Fibroblast of upper back skin (primary cell): ENCODE measurements around the gene OR4X2.
"Not testable (repeated sequence)": the region's sequence is repeated elsewhere in the genome, so short reads cannot be mapped to it uniquely, and the experiment has no call there.

Experiments
- DNase-seq: peaks from one replicate; pipeline ENCODE4 v3.0.0-alpha.2; 2013

The OR4X2 gene, protein sequence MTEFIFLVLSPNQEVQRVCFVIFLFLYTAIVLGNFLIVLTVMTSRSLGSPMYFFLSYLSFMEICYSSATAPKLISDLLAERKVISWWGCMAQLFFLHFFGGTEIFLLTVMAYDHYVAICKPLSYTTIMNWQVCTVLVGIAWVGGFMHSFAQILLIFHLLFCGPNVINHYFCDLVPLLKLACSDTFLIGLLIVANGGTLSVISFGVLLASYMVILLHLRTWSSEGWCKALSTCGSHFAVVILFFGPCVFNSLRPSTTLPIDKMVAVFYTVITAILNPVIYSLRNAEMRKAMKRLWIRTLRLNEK

DNA sequence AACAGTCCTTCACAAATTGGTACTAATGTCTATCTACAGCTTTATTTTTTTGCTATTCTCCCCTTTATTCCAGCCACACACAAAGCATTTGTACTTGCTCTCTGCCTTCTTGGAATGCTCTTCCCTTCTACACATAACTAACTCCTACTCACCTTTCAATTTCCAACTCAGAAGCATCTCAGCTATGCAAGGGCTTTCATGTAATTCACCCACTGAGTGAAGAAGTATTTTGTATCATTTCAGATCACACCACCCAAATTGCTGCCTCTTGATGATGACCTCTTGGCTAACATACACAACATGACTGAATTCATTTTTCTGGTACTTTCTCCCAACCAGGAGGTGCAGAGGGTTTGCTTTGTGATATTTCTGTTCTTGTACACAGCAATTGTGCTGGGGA, at the start of gene OR4X2:
Gene OR4X2 (plus strand): TSS at position 301 of the 400 bp plus-strand sequence. CDS start 0 bp downstream, at position 301.
- no peak for DNase-seq

- DNase-seq: no peak
Observed at GRCh38 chr11:48207881-48208280, 37.0 kb upstream of the OR4X2 start.

DNA sequence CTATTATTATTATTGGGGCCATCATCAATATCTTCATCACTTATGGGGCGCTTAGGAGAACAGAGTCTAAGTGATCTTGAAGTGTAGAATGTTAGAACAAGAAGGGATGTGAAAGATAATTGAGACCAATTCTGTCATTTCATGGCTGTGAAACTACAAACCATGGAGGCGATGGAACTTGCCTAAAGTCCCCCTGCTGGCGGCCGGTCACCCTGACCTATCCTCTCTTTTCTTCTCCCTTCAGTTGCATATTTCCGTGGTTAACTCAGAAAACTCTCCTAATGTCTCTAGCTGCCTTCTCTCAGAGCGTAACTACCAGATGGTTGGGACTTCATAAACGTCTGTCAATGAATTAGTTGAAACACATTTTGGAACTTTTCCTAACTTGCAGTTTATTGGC, 34.9 kb upstream of the OR4X2 start:
- no peak for DNase-seq

- no peak for DNase-seq
Observed at GRCh38 chr11:48216510-48216909, 28.4 kb upstream of the OR4X2 start, which contains the start of gene OR4B1. Gene OR4B1, plus strand, starts transcription at chr11:48216810. Its CDS starts 0 bp downstream, at chr11:48216810.

- no peak for DNase-seq
Observed at GRCh38 chr11:48228761-48229160, 16.1 kb upstream of the OR4X2 start.

GRCh38 chr11:48230057-48230456, 14.8 kb upstream of the OR4X2 start:
- DNase-seq: not testable (repeated sequence)

DNA sequence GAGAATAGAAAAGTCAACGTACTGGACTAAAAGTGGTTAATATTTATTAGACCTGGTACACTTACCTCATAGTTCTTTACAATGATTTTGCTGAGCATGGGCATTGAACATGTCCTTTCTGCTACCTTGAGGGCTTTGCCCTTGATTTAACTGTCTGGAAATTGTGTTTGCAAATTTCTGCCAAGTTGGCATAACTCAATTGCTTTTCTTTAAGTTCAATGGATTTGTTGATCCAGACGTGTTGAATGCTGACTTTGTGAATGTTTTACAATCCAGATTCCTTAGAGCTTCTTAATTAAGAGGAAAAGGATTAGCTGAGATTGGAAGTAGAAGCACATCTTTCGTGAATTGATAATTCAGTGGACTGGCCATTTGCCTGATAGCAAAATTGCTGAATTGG, 7.2 kb upstream of the OR4X2 start:
- no peak for DNase-seq

DNA sequence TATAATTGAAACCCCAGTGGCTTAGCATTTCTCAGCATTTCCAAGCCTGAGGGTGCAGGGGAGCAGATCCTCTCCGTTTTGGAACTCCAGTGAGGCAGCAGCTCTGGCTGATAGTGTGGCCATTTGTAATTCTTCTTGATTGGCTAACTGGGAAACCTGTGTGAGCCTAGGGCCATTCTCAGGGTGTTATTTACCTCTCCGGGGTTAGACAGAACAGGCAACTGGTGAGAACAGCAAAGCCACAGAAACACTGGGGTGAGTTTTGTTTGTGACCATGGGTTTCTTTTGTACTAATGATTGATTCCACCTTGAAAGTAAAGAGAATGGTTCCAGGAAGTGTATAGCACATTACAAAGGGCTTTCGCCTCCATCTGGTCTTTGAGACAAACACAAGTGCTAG, 2.4 kb upstream of the OR4X2 start:
- no peak for DNase-seq

DNA sequence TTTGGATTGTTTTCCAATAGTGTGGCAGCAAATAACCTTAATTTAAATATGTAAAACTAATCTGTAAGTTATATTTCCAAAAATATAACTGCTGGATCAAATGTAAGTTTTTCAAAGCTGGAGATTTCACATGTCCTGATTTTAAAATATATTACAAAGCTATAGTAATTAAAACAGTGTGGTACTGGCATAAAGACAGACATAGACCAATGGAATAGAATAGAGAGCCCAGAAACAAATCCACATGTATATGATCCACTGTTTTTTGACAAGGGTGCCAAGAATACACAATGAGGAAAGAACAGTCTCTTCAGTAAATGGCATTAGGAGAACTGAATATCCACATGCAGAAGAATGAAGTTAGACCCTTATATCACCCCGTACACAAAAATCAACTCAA, 4.0 kb downstream of the OR4X2 start:
- DNase-seq: no peak

- DNase-seq: no peak
Observed at GRCh38 chr11:48261600-48261999, 16.7 kb downstream of the OR4X2 start.

- DNase-seq: no peak
Observed at GRCh38 chr11:48263423-48263911, 18.6 kb downstream of the OR4X2 start, which contains the start of gene OR4X1. Gene OR4X1, plus strand, starts transcription at chr11:48263861. Its CDS starts 0 bp downstream, at chr11:48263861.

DNA sequence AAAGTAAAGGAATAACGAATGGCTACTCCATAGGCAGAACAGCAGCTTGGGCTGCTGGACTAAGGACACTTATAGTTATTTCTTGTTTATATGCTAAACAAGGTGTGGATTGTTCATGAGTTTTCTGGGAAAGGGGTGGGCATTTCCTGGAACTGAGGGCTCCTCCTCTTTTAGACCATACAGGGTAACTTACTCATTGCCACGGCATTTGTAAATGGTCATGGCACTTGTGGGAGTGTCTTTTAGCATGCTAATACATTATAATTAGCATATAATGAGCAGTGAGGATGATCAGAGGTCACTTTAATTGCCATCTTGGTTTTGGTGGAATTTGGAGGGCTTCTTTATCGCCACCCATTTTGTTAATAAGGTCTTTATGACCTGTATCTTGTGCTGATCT, 25.7 kb downstream of the OR4X2 start:
- DNase-seq: no peak

GRCh38 chr11:48272606-48273005, 27.7 kb downstream of the OR4X2 start:
- DNase-seq: no peak
